ENCODE measurements around the gene DOCK1.
"Not testable (repeated sequence)": the region's sequence is repeated elsewhere in the genome, so short reads cannot be mapped to it uniquely, and the experiment has no call there.

Gene DOCK1

DNA sequence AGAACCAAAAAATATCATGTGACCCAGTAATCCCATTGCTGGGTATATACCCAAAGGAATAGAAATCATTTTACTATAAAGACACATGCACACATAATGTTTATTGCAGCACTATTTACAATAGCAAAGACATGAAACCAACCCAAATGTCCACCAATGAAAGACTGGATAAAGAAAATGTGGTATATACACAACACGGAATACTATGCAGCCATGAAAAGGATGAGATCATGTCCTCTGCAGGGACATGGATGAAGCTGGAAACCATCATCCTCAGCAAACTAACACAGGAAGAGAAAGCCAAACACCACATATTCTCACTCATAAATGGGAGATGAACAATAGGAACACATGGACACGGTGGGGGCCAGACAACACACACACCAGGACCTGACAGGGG lies 5.7 kb upstream of the DOCK1 start:
- not testable (repeated sequence) for H3K27me3 ChIP-seq (replicated peaks; ENCODE audit: control insufficient read depth, insufficient read depth, low read length, poor library complexity, severe bottlenecking); DNase-seq; H3K4me3 ChIP-seq (ENCODE audit: insufficient read depth, low read depth, low read length, poor library complexity, severe bottlenecking); H3K27ac ChIP-seq (ENCODE audit: insufficient read depth, low read length, poor library complexity, severe bottlenecking); H3K9me3 ChIP-seq (ENCODE audit: control insufficient read depth, low read length); H3K4me1 ChIP-seq (ENCODE audit: control insufficient read depth, insufficient read depth, low read length, poor library complexity, severe bottlenecking); H3K36me3 ChIP-seq (ENCODE audit: control insufficient read depth, insufficient read depth, low read length)

DNA sequence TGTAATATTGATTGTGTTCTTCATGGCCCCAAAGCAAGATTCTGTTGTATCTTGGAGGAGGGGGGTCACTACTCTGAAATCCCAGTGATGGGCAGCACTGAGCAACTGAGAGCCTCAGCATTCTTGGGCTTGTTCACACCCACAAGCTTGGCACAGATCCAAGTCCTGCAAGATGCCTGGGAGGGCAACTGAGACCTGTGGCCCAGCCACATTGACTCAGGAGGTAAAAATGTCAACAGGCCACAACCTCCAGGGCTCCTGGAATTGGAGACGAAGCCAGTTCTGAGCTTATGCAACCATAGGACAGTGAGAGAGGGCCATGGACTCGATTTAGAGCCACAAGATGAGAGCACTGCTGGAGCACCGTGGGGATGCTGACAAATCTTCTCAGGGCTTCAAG lies 3.1 kb upstream of the DOCK1 start:
- DNase-seq: no peak
- Histone ChIP-seq H3K9me3 (ENCODE audit: control insufficient read depth, low read length) (peaks cover 9% of the 10 kb centered on the region), H3K27ac (ENCODE audit: insufficient read depth, low read length, poor library complexity, severe bottlenecking) (no peak overlapping the region), H3K36me3 (ENCODE audit: control insufficient read depth, insufficient read depth, low read length) (no peaks in the 10 kb centered on the region), H3K4me1 (ENCODE audit: control insufficient read depth, insufficient read depth, low read length, poor library complexity, severe bottlenecking) (no peaks in the 10 kb centered on the region), H3K27me3 (replicated peaks; ENCODE audit: control insufficient read depth, insufficient read depth, low read length, poor library complexity, severe bottlenecking) (peaks cover 4% of the 10 kb centered on the region), H3K4me3 (ENCODE audit: insufficient read depth, low read depth, low read length, poor library complexity, severe bottlenecking) (no peak overlapping the region)

DNA sequence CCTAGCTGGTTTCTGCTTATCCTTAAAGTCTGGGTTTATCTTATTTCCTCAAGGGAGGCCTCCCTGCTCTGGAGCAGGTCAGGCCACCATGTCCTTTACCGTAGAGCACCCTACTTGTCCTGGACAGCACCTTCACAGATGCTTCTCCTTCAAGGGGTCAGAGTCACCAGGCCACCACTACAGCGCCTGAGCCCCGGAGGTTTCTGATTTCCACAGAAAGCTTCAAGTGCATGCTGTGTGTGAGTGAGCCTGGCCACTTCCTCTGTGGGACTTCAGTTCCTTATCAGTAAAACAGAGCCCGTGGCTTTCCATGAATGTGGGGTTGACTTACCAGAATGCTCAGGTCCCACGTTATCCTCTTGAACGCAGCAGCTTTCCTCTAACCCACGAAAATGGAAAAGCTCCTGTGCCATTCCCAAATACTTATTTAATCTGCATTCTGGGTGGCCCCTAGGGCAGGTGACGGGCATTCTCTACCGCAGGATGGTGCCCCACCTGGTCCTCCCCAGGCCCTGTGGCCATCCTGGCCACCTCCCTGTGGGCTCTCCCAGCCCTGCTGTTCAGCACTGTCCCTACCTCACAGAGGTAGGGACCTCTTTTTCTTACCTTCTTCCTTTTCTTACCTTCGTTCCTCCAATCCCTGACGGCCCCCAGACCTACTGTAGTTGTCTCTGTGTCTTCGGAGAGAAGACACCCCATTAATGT lies 1.4 kb upstream of the DOCK1 start:
- no peaks in the 10 kb centered on the region for H3K4me1 ChIP-seq (ENCODE audit: control insufficient read depth, insufficient read depth, low read length, poor library complexity, severe bottlenecking)
- no peaks in the 10 kb centered on the region for H3K9me3 ChIP-seq (ENCODE audit: control insufficient read depth, low read length)
- H3K36me3 ChIP-seq (ENCODE audit: control insufficient read depth, insufficient read depth, low read length): no peaks in the 10 kb centered on the region
- no peak overlapping the region for H3K4me3 ChIP-seq (ENCODE audit: insufficient read depth, low read depth, low read length, poor library complexity, severe bottlenecking)
- no peak overlapping the region for H3K27ac ChIP-seq (ENCODE audit: insufficient read depth, low read length, poor library complexity, severe bottlenecking)
- H3K27me3 ChIP-seq (replicated peaks; ENCODE audit: control insufficient read depth, insufficient read depth, low read length, poor library complexity, severe bottlenecking): peaks cover 4% of the 10 kb centered on the region
- no peak for DNase-seq

DNA sequence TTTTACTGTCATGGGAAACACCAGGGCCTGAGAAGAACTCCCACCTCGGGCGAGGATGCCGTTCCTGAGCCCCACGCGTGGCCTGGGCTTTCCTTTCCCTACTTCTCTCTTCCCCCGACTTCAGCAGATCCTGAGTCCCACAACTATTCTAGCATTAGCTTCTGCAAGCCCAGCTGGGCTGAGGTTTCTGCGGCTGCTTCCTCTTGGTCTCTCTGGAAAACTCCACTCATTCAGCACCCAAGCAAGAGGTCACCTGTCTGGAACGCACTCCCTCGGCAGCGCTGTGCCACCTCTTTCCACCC lies 761 bp upstream of the DOCK1 start:
- no peaks in the 10 kb centered on the region for H3K36me3 ChIP-seq (ENCODE audit: control insufficient read depth, insufficient read depth, low read length)
- no peaks in the 10 kb centered on the region for H3K9me3 ChIP-seq (ENCODE audit: control insufficient read depth, low read length)
- peaks cover 4% of the 10 kb centered on the region for H3K27me3 ChIP-seq (replicated peaks; ENCODE audit: control insufficient read depth, insufficient read depth, low read length, poor library complexity, severe bottlenecking)
- no peaks in the 10 kb centered on the region for H3K4me1 ChIP-seq (ENCODE audit: control insufficient read depth, insufficient read depth, low read length, poor library complexity, severe bottlenecking)
- H3K4me3 ChIP-seq (ENCODE audit: insufficient read depth, low read depth, low read length, poor library complexity, severe bottlenecking): no peak overlapping the region
- no peak for DNase-seq
- no peak overlapping the region for H3K27ac ChIP-seq (ENCODE audit: insufficient read depth, low read length, poor library complexity, severe bottlenecking)

GRCh38 chr10:126905776-126906703 lies 812 bp downstream of the DOCK1 start:
- Histone ChIP-seq H3K4me1 (ENCODE audit: control insufficient read depth, insufficient read depth, low read length, poor library complexity, severe bottlenecking) (no peaks in the 10 kb centered on the region), H3K9me3 (ENCODE audit: control insufficient read depth, low read length) (no peaks in the 10 kb centered on the region), H3K4me3 (ENCODE audit: insufficient read depth, low read depth, low read length, poor library complexity, severe bottlenecking) (no peak overlapping the region), H3K27ac (ENCODE audit: insufficient read depth, low read length, poor library complexity, severe bottlenecking) (no peak overlapping the region), H3K36me3 (ENCODE audit: control insufficient read depth, insufficient read depth, low read length) (no peaks in the 10 kb centered on the region), H3K27me3 (replicated peaks; ENCODE audit: control insufficient read depth, insufficient read depth, low read length, poor library complexity, severe bottlenecking) (peaks cover 4% of the 10 kb centered on the region)
- no peak for DNase-seq

DNA sequence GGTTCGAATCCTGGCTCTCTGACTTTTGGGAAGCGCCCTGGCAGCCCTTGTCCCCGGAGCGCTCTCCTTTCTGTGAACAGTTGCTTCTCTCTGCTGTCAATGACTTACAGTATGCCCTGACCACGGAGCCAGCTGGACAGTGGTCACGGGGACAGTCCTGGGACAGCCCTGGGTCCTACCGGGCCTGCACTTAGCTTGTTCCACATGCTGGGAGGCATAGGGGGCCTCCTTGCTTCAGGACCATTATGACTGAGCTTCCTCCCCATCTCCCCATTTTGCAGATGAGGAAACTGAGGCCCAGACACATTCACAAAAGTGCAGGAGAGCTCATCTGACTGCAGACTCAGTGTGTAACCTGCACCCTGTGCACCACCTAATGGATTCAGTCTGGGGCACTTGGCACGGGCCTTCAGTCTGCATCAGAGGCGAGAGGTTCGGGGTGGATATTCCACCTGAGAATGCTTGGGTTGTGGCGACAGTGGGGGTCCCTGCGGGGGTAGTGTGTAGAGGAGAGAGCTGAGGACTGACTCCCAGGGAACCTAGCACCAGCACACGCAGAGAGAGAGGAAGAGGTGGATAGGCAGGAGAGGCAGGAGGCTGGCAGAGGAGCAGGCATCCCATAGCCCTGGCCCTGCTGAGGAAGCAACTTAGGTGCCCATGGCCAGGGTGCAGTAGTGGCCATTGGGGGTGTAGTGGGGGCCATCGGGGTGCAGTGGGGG lies 1.6 kb downstream of the DOCK1 start:
- Histone ChIP-seq H3K9me3 (ENCODE audit: control insufficient read depth, low read length) (no peaks in the 10 kb centered on the region), H3K4me3 (ENCODE audit: insufficient read depth, low read depth, low read length, poor library complexity, severe bottlenecking) (no peak overlapping the region), H3K27ac (ENCODE audit: insufficient read depth, low read length, poor library complexity, severe bottlenecking) (no peak overlapping the region), H3K36me3 (ENCODE audit: control insufficient read depth, insufficient read depth, low read length) (no peaks in the 10 kb centered on the region), H3K27me3 (replicated peaks; ENCODE audit: control insufficient read depth, insufficient read depth, low read length, poor library complexity, severe bottlenecking) (peaks cover 4% of the 10 kb centered on the region), H3K4me1 (ENCODE audit: control insufficient read depth, insufficient read depth, low read length, poor library complexity, severe bottlenecking) (no peaks in the 10 kb centered on the region)
- DNase-seq: no peak

GRCh38 chr10:126907423-126907970 lies 2.3 kb downstream of the DOCK1 start:
- Histone ChIP-seq H3K36me3 (ENCODE audit: control insufficient read depth, insufficient read depth, low read length) (no peaks in the 10 kb centered on the region), H3K9me3 (ENCODE audit: control insufficient read depth, low read length) (no peaks in the 10 kb centered on the region), H3K27ac (ENCODE audit: insufficient read depth, low read length, poor library complexity, severe bottlenecking) (no peak overlapping the region), H3K4me3 (ENCODE audit: insufficient read depth, low read depth, low read length, poor library complexity, severe bottlenecking) (no peak overlapping the region), H3K27me3 (replicated peaks; ENCODE audit: control insufficient read depth, insufficient read depth, low read length, poor library complexity, severe bottlenecking) (peaks cover 4% of the 10 kb centered on the region), H3K4me1 (ENCODE audit: control insufficient read depth, insufficient read depth, low read length, poor library complexity, severe bottlenecking) (no peaks in the 10 kb centered on the region)
- no peak for DNase-seq

- no peak overlapping the region for H3K4me3 ChIP-seq (ENCODE audit: insufficient read depth, low read depth, low read length, poor library complexity, severe bottlenecking)
- H3K36me3 ChIP-seq (ENCODE audit: control insufficient read depth, insufficient read depth, low read length): no peaks in the 10 kb centered on the region
- no peaks in the 10 kb centered on the region for H3K4me1 ChIP-seq (ENCODE audit: control insufficient read depth, insufficient read depth, low read length, poor library complexity, severe bottlenecking)
- no peak for DNase-seq
- H3K27me3 ChIP-seq (replicated peaks; ENCODE audit: control insufficient read depth, insufficient read depth, low read length, poor library complexity, severe bottlenecking): peaks cover 4% of the 10 kb centered on the region
- H3K27ac ChIP-seq (ENCODE audit: insufficient read depth, low read length, poor library complexity, severe bottlenecking): no peak overlapping the region
- no peaks in the 10 kb centered on the region for H3K9me3 ChIP-seq (ENCODE audit: control insufficient read depth, low read length)
Measured at GRCh38 chr10:126908225-126908624, 3.0 kb downstream of the DOCK1 start.

DNA sequence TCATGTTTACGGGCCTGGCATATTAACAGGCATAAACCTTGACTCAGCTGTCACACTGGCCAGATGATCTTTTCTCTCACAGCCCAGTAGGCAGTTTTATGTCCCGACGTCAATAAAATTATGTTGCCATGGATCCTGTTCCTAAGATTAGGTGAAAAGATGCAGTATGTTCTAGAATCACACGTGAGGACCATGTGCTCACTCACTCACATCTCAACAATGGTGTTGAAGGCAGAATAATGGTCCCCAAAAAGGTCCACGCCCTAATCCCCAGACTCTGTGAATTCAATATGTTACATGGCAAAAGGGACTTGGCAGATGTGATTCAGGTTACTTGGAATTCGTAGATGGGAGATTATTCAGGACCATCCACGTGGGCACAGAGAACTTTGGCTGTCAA lies 3.5 kb downstream of the DOCK1 start:
- Histone ChIP-seq H3K4me1 (ENCODE audit: control insufficient read depth, insufficient read depth, low read length, poor library complexity, severe bottlenecking) (no peaks in the 10 kb centered on the region), H3K27ac (ENCODE audit: insufficient read depth, low read length, poor library complexity, severe bottlenecking) (no peak overlapping the region), H3K9me3 (ENCODE audit: control insufficient read depth, low read length) (no peaks in the 10 kb centered on the region), H3K27me3 (replicated peaks; ENCODE audit: control insufficient read depth, insufficient read depth, low read length, poor library complexity, severe bottlenecking) (peaks cover 4% of the 10 kb centered on the region), H3K36me3 (ENCODE audit: control insufficient read depth, insufficient read depth, low read length) (no peaks in the 10 kb centered on the region), H3K4me3 (ENCODE audit: insufficient read depth, low read depth, low read length, poor library complexity, severe bottlenecking) (no peak overlapping the region)
- DNase-seq: no peak

All from effector memory CD4-positive, alpha-beta T cell (primary cell).